ENCODE data around the gene WNT7A. TPM values are rescaled to one million over a fixed set of nuclear protein-coding genes. Genes with fewer than 3 reads are reported as not detected.

Gene WNT7A
- total RNA-seq, 4 donors from 2014 or later, result 0.17 TPM; not detected in 3

GRCh38 chr3:13832130-13832529 is 47.7 kb downstream of the WNT7A start:
- no peak for TF ChIP-seq CTCF (IDR thresholded peaks at IDR 0.05; ENCODE audit: low read depth)

GRCh38 chr3:13831386-13831996 is 48.4 kb downstream of the WNT7A start:
- no peak for TF ChIP-seq CTCF (IDR thresholded peaks at IDR 0.05; ENCODE audit: low read depth)

- TF ChIP-seq CTCF (IDR thresholded peaks at IDR 0.05; ENCODE audit: low read depth), result no peak
Measured at GRCh38 chr3:13829311-13829710, 50.6 kb downstream of the WNT7A start.

GRCh38 chr3:13828501-13829265 is 51.2 kb downstream of the WNT7A start:
- TF ChIP-seq CTCF (IDR thresholded peaks at IDR 0.05; ENCODE audit: low read depth), result no peak

- no peak for TF ChIP-seq CTCF (IDR thresholded peaks at IDR 0.05; ENCODE audit: low read depth)
Measured at GRCh38 chr3:13827699-13828098, 52.2 kb downstream of the WNT7A start.

- TF ChIP-seq CTCF (IDR thresholded peaks at IDR 0.05; ENCODE audit: low read depth), result no peak
Measured at GRCh38 chr3:13827256-13827655, 52.6 kb downstream of the WNT7A start.

- no peak for TF ChIP-seq CTCF (IDR thresholded peaks at IDR 0.05; ENCODE audit: low read depth)
Measured at GRCh38 chr3:13826672-13827071, 53.2 kb downstream of the WNT7A start.

Measured in subcutaneous adipose tissue (tissue), 4 donors.